Mammary epithelial cell (primary cell): ENCODE results near the gene SOX12.

Source experiments
- CTCF ChIP-seq, 2 donors: IDR thresholded peaks in 1 of 2; conservative IDR thresholded peaks in 1 of 2; 2 replicates each; pipeline ENCODE4 v1.5.1; 2011 to 2012; ENCODE audit warnings: inconsistent platforms in 2 of 2, low read length in 2 of 2, mild to moderate bottlenecking in 2 of 2, control low read depth in 1 of 2, low read depth in 1 of 2; ENCODE audit not compliant: insufficient read depth in 1 of 2; ENCODE audit errors: extremely low read depth in 1 of 2
- EZH2 ChIP-seq: IDR thresholded peaks from 2 replicates; pipeline ENCODE4 v1.6.1; 2012; ENCODE audit warnings: low read length, inconsistent platforms, borderline replicate concordance

- no peak for TF ChIP-seq CTCF (conservative IDR thresholded peaks at IDR 0.05 in 1 of 2, IDR thresholded peaks at IDR 0.05 in 1 of 2; ENCODE audit: extremely low read depth in 1 of 2, insufficient read depth in 1 of 2, low read depth in 1 of 2, low read length in 2 of 2)
- peak; percentile 42 for TF ChIP-seq EZH2
Observed at GRCh38 chr20:278181-278580, 47.2 kb upstream of the SOX12 start.
